GM12892 (cell line): ENCODE measurements around the gene MAST3.

ENCODE experiments used
- POLR2A ChIP-seq: IDR thresholded peaks from 2 replicates; pipeline ENCODE4 v1.6.1; 2011; ENCODE audit warnings: low read depth, low read length, control low read depth
- TAF1 ChIP-seq: IDR thresholded peaks from 2 replicates; pipeline ENCODE4 v1.6.1; 2011; ENCODE audit warnings: low read depth, mild to moderate bottlenecking, control low read depth, low read length, borderline replicate concordance

DNA sequence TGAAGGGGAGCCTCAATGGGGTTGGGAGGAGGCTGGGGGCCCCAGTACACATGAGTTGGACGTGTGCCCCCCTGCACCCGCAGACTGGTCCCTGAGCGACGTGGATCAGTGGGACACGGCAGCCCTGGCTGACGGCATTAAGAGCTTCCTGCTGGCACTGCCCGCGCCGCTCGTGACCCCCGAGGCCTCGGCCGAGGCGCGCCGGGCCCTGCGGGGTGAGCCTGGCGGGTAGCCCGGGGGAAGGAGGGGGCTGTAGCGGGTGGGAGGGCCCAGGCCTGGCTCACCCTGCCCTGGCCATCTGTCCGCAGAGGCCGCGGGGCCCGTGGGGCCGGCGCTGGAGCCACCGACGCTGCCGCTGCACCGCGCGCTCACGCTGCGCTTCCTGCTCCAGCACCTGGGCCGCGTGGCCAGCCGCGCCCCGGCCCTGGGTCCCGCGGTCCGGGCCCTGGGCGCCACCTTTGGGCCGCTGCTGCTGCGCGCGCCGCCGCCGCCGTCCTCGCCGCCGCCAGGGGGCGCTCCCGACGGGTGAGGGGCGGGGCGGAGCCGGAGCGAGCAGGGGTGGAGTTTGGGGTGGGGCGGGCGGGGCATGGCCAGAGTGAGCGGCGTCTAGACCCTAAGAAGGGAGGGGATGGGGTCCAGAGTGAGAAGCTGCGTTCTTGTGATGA lies 63.5 kb downstream of the MAST3 start:
- TF ChIP-seq POLR2A (peak; percentile 74; the same call in 1 of the 2 replicates), TAF1 (no peak)
